SK-N-SH treated with all-trans-retinoic acid at 6 μM for 48 hours (cell line): Measurements from ENCODE around the gene FITM1.

Experiments used
- ATAC-seq: fragments of 200-7000 bp; cut with Tn5 transposase; 3 replicates; pipeline ENCODE4 v1.9.1; 2020; ENCODE audit warnings: mild to moderate bottlenecking, moderate library complexity
- ARNTL ChIP-seq: fragments of 450-650 bp; formaldehyde crosslinking; IDR thresholded peaks from 2 replicates; pipeline ENCODE4 v1.5.0; 2020; ENCODE audit warnings: low read depth, mild to moderate bottlenecking, moderate library complexity, borderline replicate concordance
- BACH2 ChIP-seq: fragments of 250-450 bp; sonication (Bioruptor Pico); IDR thresholded peaks from 2 replicates; pipeline ENCODE4 v1.9.0; 2021; ENCODE audit warnings: mild to moderate bottlenecking, borderline replicate concordance
- ESRRG ChIP-seq: fragments of 250-450 bp; sonication (Bioruptor Pico); IDR thresholded peaks from 2 replicates; pipeline ENCODE4 v1.6.1; 2021; ENCODE audit warnings: mild to moderate bottlenecking
- GLIS3 ChIP-seq: fragments of 250-450 bp; sonication (Bioruptor Pico); IDR thresholded peaks from 2 replicates; pipeline ENCODE4 v1.5.0; 2020; ENCODE audit warnings: mild to moderate bottlenecking, moderate library complexity
- ISL1 ChIP-seq: fragments of 250-450 bp; sonication (Bioruptor Pico); IDR thresholded peaks from 2 replicates; pipeline ENCODE4 v2.1.2; 2022; ENCODE audit warnings: mild to moderate bottlenecking, moderate library complexity
- OSR1 ChIP-seq: fragments of 250-450 bp; sonication (Bioruptor Pico); IDR thresholded peaks from 2 replicates; pipeline ENCODE4 v1.8.0; 2022; ENCODE audit warnings: moderate library complexity, mild to moderate bottlenecking, inconsistent platforms
- PPARA ChIP-seq: fragments of 250-450 bp; sonication (Bioruptor Pico); IDR thresholded peaks from 2 replicates; pipeline ENCODE4 v1.5.0; 2020; ENCODE audit warnings: mild to moderate bottlenecking, borderline replicate concordance
- SNAI2 ChIP-seq: fragments of 250-450 bp; sonication (Bioruptor Pico); IDR thresholded peaks from 2 replicates; pipeline ENCODE4 v1.5.0; 2020; ENCODE audit warnings: mild to moderate bottlenecking, moderate library complexity
- TCF4 ChIP-seq: fragments of 250-450 bp; sonication (Bioruptor Pico); IDR thresholded peaks from 2 replicates; pipeline ENCODE4 v1.8.0; 2021; ENCODE audit warnings: mild to moderate bottlenecking, moderate library complexity, borderline replicate concordance
- TOX ChIP-seq: fragments of 250-450 bp; sonication (Bioruptor Pico); IDR thresholded peaks from 2 replicates; pipeline ENCODE4 v1.8.0; 2021; ENCODE audit warnings: mild to moderate bottlenecking, moderate library complexity, borderline replicate concordance
- ZC3H10 ChIP-seq: fragments of 250-450 bp; sonication (Bioruptor Pico); IDR thresholded peaks from 2 replicates; pipeline ENCODE4 v1.5.1; 2021; ENCODE audit warnings: mild to moderate bottlenecking, moderate library complexity
- ZFP3 ChIP-seq: fragments of 250-450 bp; sonication (Bioruptor Pico); IDR thresholded peaks from 2 replicates; pipeline ENCODE4 v1.5.0; 2020; ENCODE audit warnings: mild to moderate bottlenecking, moderate library complexity
- ZFP30 ChIP-seq: fragments of 450-650 bp; formaldehyde crosslinking; IDR thresholded peaks from 2 replicates; pipeline ENCODE4 v1.5.0; 2022; ENCODE audit warnings: mild to moderate bottlenecking, moderate library complexity
- ZNF565 ChIP-seq: fragments of 450-650 bp; formaldehyde crosslinking; conservative IDR thresholded peaks from 2 replicates; pipeline ENCODE4 v1.5.0; 2020; ENCODE audit warnings: low read depth, mild to moderate bottlenecking, moderate library complexity
- ZNF70 ChIP-seq: fragments of 450-650 bp; formaldehyde crosslinking; IDR thresholded peaks from 2 replicates; pipeline ENCODE4 v1.5.0; 2020; ENCODE audit warnings: mild to moderate bottlenecking, moderate library complexity
- TF ChIP-seq, protein P1 (sequence below): fragments of 250-450 bp; sonication (Bioruptor Pico); IDR thresholded peaks from 2 replicates; pipeline ENCODE4 v1.5.1; 2021; ENCODE audit warnings: mild to moderate bottlenecking, moderate library complexity
- TF ChIP-seq, protein P2 (sequence below): fragments of 250-450 bp; sonication (Bioruptor Pico); IDR thresholded peaks from 2 replicates; pipeline ENCODE4 v1.5.1; 2020; ENCODE audit warnings: low read depth, mild to moderate bottlenecking, moderate library complexity
- TF ChIP-seq, protein P3 (sequence below): fragments of 250-450 bp; sonication (Bioruptor Pico); IDR thresholded peaks from 2 replicates; pipeline ENCODE4 v1.5.0; 2020; ENCODE audit warnings: mild to moderate bottlenecking, moderate library complexity

FITM1 gene

DNA sequence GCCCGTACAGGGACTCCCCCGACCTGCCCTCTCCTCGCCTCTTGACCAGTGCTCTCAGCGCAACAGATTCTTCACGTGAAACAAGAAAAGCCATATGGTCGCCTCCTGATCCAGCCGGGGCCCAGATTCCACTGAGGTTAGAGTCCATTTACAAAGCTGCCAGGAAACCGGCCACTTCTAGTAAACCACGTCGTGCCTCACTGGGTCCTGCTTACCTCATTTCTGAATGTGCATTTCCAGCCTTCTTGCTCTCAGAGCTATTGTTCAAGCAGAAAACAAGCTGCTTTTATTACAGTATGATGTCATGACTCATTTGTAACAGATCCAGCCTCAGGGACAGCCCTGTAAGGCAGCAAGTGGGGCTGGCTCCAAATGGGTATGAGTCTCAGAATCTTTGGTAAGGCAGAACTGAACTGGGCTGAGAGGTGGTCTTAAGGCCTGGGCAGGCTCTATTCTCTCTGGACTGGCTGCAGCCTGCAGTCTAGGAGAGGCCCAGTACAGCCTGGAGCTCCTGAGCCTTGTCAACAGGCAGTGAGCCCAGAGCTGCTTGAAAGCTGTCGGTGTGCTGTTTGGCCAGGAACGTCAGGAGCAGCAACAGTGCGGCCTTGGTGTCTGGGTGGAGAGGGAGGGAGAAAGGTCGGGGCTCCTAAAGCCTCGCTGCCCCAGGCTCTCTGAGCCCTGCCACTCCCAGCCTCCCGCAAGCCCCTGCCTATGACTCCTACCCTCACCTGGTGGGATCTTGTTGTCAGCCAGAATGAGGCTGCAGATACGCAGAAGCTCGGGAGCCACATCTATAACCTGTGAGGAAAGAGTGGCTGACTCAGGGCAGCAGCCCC is 49.7 kb downstream of the FITM1 start:
- peak; percentile 28 for ATAC-seq
- TF ChIP-seq, protein P1, sequence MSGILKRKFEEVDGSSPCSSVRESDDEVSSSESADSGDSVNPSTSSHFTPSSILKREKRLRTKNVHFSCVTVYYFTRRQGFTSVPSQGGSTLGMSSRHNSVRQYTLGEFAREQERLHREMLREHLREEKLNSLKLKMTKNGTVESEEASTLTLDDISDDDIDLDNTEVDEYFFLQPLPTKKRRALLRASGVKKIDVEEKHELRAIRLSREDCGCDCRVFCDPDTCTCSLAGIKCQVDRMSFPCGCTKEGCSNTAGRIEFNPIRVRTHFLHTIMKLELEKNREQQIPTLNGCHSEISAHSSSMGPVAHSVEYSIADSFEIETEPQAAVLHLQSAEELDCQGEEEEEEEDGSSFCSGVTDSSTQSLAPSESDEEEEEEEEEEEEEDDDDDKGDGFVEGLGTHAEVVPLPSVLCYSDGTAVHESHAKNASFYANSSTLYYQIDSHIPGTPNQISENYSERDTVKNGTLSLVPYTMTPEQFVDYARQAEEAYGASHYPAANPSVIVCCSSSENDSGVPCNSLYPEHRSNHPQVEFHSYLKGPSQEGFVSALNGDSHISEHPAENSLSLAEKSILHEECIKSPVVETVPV (CRISPR knock-in tag): no peak
- TF ChIP-seq ZNF70 (no peak), SNAI2 (CRISPR knock-in tag) (no peak), ARNTL (CRISPR knock-in tag) (no peak), ZFP30 (CRISPR knock-in tag) (no peak), ZC3H10 (CRISPR knock-in tag) (no peak), PPARA (no peak), OSR1 (CRISPR knock-in tag) (no peak), GLIS3 (CRISPR knock-in tag) (no peak), ZNF565 (no peak), TOX (CRISPR knock-in tag) (no peak), ISL1 (no peak), TCF4 (CRISPR knock-in tag) (no peak), ZFP3 (CRISPR knock-in tag) (no peak), ESRRG (no peak), BACH2 (CRISPR knock-in tag) (no peak)
- TF ChIP-seq, protein P2, sequence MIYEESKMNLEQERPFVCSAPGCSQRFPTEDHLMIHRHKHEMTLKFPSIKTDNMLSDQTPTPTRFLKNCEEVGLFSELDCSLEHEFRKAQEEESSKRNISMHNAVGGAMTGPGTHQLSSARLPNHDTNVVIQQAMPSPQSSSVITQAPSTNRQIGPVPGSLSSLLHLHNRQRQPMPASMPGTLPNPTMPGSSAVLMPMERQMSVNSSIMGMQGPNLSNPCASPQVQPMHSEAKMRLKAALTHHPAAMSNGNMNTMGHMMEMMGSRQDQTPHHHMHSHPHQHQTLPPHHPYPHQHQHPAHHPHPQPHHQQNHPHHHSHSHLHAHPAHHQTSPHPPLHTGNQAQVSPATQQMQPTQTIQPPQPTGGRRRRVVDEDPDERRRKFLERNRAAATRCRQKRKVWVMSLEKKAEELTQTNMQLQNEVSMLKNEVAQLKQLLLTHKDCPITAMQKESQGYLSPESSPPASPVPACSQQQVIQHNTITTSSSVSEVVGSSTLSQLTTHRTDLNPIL (CRISPR knock-in tag): no peak
- TF ChIP-seq, all 23 proteins: peak for 0

DNA sequence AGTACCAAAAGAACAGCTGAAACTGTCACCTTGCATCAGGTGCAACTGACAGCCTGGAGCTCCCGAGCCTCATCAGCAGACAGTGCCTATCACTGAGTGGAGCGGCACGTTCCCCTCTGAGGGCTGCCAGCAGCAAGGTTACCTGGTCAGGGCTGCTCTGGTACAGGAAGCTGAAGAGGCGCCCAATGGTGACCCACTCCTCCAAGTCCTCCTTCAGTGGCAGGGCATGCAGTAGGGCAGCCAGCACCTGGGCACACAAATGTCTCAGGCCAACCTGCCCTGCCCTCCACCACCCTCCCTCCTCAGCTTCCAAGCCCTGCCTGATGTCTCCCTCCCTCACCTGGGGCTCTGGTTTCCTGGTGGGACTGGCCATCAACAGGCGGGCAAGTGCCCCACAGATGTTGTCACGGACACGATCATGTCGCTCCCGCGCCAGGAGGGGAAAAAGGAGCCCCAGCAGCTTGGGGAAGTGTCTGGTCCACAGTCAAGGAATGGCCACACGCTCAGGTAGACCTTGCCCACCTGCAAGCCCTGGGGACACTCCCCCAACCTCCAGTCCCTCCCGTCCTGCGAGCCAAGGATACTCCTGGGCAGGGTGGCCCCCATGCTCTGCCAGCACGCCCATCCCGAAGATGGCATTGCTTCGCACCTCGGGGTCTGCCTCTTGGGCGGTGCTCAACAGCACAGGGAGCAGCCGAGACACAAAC is 51.1 kb downstream of the FITM1 start:
- ATAC-seq: no peak
- TF ChIP-seq ZC3H10 (CRISPR knock-in tag): no peak
- no peak for TF ChIP-seq ISL1
- no peak for TF ChIP-seq ESRRG
- TF ChIP-seq ARNTL (CRISPR knock-in tag): no peak
- TF ChIP-seq, protein P3, sequence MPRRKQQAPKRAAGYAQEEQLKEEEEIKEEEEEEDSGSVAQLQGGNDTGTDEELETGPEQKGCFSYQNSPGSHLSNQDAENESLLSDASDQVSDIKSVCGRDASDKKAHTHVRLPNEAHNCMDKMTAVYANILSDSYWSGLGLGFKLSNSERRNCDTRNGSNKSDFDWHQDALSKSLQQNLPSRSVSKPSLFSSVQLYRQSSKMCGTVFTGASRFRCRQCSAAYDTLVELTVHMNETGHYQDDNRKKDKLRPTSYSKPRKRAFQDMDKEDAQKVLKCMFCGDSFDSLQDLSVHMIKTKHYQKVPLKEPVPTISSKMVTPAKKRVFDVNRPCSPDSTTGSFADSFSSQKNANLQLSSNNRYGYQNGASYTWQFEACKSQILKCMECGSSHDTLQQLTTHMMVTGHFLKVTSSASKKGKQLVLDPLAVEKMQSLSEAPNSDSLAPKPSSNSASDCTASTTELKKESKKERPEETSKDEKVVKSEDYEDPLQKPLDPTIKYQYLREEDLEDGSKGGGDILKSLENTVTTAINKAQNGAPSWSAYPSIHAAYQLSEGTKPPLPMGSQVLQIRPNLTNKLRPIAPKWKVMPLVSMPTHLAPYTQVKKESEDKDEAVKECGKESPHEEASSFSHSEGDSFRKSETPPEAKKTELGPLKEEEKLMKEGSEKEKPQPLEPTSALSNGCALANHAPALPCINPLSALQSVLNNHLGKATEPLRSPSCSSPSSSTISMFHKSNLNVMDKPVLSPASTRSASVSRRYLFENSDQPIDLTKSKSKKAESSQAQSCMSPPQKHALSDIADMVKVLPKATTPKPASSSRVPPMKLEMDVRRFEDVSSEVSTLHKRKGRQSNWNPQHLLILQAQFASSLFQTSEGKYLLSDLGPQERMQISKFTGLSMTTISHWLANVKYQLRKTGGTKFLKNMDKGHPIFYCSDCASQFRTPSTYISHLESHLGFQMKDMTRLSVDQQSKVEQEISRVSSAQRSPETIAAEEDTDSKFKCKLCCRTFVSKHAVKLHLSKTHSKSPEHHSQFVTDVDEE: no peak
- no peak for TF ChIP-seq TOX (CRISPR knock-in tag)
- TF ChIP-seq, protein P1 (CRISPR knock-in tag): no peak
